ENCODE results near the gene CARNS1.
"Not testable (repeated sequence)": the region's sequence is repeated elsewhere in the genome, so short reads cannot be mapped to it uniquely, and the experiment has no call there.

The CARNS1 gene

DNA sequence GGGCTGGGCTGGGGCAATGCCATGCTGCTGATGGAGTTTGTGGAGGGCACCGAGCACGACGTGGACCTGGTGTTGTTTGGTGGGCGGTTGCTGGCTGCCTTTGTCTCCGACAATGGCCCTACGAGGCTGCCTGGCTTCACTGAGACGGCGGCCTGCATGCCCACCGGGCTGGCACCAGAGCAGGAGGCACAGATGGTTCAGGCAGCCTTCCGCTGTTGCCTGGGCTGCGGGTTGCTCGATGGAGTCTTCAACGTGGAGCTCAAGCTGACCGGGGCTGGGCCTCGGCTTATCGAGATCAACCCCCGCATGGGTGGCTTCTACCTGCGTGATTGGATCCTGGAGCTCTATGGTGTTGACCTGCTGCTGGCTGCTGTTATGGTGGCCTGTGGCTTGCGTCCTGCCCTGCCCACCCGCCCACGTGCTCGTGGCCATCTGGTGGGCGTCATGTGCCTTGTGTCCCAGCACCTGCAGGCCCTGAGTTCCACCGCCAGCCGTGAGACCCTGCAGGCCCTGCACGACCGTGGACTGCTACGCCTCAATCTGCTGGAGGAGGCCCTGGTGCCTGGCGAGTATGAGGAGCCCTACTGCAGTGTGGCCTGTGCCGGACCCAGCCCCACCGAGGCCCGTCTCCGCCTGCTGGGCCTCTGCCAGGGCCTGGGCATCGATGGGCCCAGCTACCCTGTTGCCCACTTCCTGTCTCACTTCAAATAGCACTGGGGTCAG lies 8.6 kb downstream of the CARNS1 start:
- Histone ChIP-seq H3K4me1 (ENCODE audit: control insufficient read depth in 1 of 2, insufficient read depth in 1 of 2, low read depth in 1 of 2, low read length in 1 of 2) (peaks cover 31 to 38% of the 10 kb centered on the region in 2 experiments), H3K36me3 (no peaks in the 10 kb centered on the region), H3K27me3 (peaks cover 12% of the 10 kb centered on the region), H3K9me3 (no peaks in the 10 kb centered on the region), H3K4me3 (ENCODE audit: low read depth in 1 of 2, low read length in 1 of 2) (no peak overlapping the region), H3K27ac (no peak overlapping the region)
- TF ChIP-seq, protein P1, sequence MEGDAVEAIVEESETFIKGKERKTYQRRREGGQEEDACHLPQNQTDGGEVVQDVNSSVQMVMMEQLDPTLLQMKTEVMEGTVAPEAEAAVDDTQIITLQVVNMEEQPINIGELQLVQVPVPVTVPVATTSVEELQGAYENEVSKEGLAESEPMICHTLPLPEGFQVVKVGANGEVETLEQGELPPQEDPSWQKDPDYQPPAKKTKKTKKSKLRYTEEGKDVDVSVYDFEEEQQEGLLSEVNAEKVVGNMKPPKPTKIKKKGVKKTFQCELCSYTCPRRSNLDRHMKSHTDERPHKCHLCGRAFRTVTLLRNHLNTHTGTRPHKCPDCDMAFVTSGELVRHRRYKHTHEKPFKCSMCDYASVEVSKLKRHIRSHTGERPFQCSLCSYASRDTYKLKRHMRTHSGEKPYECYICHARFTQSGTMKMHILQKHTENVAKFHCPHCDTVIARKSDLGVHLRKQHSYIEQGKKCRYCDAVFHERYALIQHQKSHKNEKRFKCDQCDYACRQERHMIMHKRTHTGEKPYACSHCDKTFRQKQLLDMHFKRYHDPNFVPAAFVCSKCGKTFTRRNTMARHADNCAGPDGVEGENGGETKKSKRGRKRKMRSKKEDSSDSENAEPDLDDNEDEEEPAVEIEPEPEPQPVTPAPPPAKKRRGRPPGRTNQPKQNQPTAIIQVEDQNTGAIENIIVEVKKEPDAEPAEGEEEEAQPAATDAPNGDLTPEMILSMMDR (IDR thresholded peaks at IDR 0.05) = no peak

DNA sequence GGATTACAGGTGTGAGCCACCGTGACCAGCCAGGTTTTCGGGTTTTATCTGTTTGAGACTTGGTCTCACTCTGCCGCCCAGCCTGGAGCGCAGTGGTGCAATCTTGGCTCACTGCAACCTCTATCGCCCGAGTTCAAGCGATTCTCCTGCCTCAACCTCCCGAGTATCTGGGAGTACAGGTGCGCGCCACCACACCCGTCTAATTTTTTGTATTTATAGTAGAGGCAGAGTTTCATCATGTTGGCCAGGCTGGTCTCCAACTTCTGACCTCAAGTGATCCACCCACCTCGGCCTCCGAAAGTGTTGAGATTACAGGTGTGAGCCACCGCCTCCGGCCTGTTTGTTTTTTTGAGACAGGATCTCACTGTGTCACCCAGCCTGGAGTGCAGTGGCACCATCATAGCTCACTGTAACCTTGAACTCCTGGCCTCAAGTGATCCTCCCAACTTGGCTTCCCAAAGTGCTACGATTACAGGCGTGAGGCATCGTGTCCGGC lies 11.9 kb downstream of the CARNS1 start:
- H3K27me3 ChIP-seq, H3K9me3 ChIP-seq: not testable (repeated sequence)
- H3K36me3 ChIP-seq = peaks cover 29% of the 10 kb centered on the region
- H3K4me3 ChIP-seq (ENCODE audit: low read depth in 1 of 2, low read length in 1 of 2) = peak overlapping the region; percentile 74 to 78
- peak overlapping the region; percentile 81 for H3K27ac ChIP-seq
- H3K4me1 ChIP-seq (ENCODE audit: control insufficient read depth in 1 of 2, insufficient read depth in 1 of 2, low read depth in 1 of 2, low read length in 1 of 2) = peaks cover 18 to 25% of the 10 kb centered on the region in 2 experiments

DNA sequence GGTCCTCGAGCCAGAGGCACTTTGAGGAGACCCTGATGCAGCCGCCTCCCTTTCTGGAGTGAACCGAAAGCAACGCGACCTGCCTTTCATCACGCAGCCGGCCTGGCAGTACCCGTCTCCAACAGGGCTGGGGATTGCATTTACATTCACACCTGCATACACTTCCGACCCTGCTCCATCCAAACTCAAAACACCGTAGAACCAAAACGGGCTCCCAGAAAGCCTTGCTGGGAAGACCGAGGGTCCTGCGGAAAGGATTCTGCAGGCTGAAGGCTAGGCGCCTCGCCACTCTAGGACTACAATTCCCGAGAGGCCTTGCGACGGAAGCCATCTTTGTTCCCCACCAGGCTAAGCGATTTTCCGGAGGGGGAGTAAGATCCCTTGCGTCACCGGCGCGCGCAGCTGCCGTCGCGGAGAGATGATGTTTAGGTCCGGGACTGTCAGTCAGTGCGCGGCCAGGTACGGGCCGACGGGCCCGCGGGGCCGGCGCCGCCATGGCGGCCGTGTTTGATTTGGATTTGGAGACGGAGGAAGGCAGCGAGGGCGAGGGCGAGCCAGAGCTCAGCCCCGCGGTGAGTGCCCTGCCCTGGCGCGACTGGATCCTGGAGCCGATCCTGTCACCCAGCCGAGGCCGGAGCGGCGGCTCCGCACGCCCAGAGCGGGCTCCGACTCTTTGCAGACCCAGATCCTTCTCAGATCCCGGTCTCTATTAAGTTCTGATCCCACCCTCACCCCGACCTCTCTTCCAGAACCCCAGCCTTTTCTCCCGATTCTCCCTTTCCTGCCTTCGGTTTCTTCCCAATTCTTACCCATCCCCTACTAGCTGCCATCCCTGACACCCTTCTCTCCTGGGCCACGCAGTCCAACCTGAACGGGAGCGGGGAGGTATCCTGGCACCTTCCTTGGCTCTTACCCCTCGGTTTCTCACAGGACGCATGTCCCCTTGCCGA lies 12.8 kb downstream of the CARNS1 start, which contains the start of gene RPS6KB2:
Gene RPS6KB2 (plus strand): TSS at position 443 of the 950 bp plus-strand sequence. CDS start 52 bp downstream, at position 495.
- TF ChIP-seq, protein P1 (IDR thresholded peaks at IDR 0.05) = peak; percentile 40

DNA sequence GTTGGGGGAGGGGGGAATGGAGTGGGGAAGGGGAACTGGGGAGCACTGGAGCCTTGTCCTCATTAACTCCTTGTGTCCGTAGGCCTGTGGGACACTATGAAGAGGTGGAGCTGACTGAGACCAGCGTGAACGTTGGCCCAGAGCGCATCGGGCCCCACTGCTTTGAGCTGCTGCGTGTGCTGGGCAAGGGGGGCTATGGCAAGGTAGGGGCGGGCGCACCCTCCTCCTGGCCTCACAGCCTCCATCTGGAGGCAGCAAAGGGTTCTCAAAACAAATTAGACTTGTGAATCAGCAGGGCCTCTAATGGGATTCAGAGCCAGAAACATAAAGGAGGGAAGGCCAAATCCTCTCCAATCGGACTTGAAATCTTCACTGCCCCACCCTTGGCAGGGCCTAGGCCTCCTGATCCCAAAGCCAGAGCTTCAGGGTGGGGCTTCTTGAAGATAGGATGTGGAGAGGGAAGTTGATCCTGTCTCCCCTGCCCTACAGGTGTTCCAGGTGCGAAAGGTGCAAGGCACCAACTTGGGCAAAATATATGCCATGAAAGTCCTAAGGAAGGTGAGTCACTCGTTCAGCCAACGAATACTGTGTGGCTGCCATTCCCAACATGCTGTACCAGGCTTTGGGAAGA lies 13.7 kb downstream of the CARNS1 start:
- Histone ChIP-seq H3K9me3 (no peaks in the 10 kb centered on the region), H3K36me3 (peaks cover 46% of the 10 kb centered on the region), H3K4me1 (ENCODE audit: control insufficient read depth in 1 of 2, insufficient read depth in 1 of 2, low read depth in 1 of 2, low read length in 1 of 2) (peaks cover 18 to 25% of the 10 kb centered on the region in 2 experiments), H3K4me3 (ENCODE audit: low read depth in 1 of 2, low read length in 1 of 2) (peak overlapping the region; percentile 74 to 78), H3K27ac (peak overlapping the region; percentile 81), H3K27me3 (no peaks in the 10 kb centered on the region)
- TF ChIP-seq, protein P1 (IDR thresholded peaks at IDR 0.05) = no peak

More for the DNA sequence above, 12.8 kb downstream of the CARNS1 start, which contains the start of gene RPS6KB2:
- no peaks in the 10 kb centered on the region for H3K27me3 ChIP-seq
- peaks cover 18 to 25% of the 10 kb centered on the region in 2 experiments for H3K4me1 ChIP-seq (ENCODE audit: control insufficient read depth in 1 of 2, insufficient read depth in 1 of 2, low read depth in 1 of 2, low read length in 1 of 2)
- no peaks in the 10 kb centered on the region for H3K9me3 ChIP-seq
- peak within 1 kb of the TSS; percentile 74 to 78 for H3K4me3 ChIP-seq (ENCODE audit: low read depth in 1 of 2, low read length in 1 of 2)
- peak within 1 kb of the TSS; percentile 81 for H3K27ac ChIP-seq
- peaks cover 38% of the 10 kb centered on the region for H3K36me3 ChIP-seq

DNA sequence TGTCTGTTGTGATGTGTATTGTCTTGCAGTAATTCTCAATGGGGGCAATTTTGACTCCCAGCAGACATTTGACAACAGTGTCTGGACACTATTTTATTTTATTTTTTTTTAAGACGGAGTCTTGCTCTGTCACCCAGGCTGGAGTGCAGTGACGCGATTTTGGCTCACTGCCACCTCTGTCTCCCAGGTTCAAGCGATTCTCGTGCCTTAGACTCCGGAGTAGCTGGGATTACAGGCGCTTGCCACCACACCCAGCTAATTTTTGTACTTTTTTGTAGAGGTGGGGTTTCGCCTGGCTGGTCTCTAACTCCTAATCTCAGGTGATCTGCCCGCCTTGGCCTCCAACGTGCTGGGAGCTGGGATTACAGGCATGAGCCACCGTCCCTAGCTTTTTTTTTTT lies 14.2 kb downstream of the CARNS1 start:
- H3K9me3 ChIP-seq = no peaks in the 10 kb centered on the region
- H3K27ac ChIP-seq = peak overlapping the region; percentile 81
- peaks cover 52% of the 10 kb centered on the region for H3K36me3 ChIP-seq

More for the DNA sequence above, 14.2 kb downstream of the CARNS1 start:
- H3K4me3 ChIP-seq (ENCODE audit: low read depth in 1 of 2, low read length in 1 of 2) = peak overlapping the region in 1 of 2 experiments; percentile 74
- H3K4me1 ChIP-seq (ENCODE audit: control insufficient read depth in 1 of 2, insufficient read depth in 1 of 2, low read depth in 1 of 2, low read length in 1 of 2) = peaks cover 18 to 25% of the 10 kb centered on the region in 2 experiments
- no peaks in the 10 kb centered on the region for H3K27me3 ChIP-seq
- TF ChIP-seq, protein P1 (IDR thresholded peaks at IDR 0.05) = no peak
